ENCODE data around the gene UGT1A1. TPM values are rescaled to one million over a fixed set of nuclear protein-coding genes. Genes with fewer than 3 reads are reported as not detected.

UGT1A1 gene
- total and polyA plus RNA-seq, 2 donors (not counting 3 experiments of a cell fraction or from before 2014, with no cell fraction given): not detected

DNA sequence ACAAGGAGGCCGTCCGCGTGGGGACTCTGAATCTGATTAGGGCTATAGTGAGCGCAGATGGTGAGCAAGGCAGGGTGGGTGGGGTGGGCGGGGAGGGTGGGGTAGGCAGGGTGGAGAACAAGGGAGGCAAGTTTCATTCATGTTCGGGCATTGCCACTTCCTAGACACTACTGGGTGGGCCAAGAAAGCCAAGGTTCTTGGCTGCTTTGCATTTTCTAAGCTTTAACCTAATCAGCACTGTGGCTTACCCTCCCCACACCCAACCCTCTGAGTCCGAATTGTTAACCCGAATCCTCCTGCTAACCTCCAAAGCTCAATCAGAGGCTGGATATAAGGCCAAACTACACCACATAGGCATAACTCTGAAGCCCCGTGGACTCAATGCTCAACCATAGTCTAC, 36.2 kb downstream of the UGT1A1 start:
- DNase-seq (ENCODE audit: low read depth, low spot score) (no peak), FAIRE-seq (no peak)
- no peaks in the 10 kb centered on the region for H3K4me1 ChIP-seq (ENCODE audit: control insufficient read depth, extremely low read depth, insufficient read depth, low read length)
- CTCF ChIA-PET: no interaction called here
- no peak overlapping the region for H3K4me3 ChIP-seq (replicated peaks in 1 of 3; ENCODE audit: insufficient read depth in 1 of 3, low read depth in 1 of 3, low read length in 3 of 3)
- BruUV-seq (replicated peaks): no TSS peak
- no peak overlapping the region for H3K27ac ChIP-seq (ENCODE audit: insufficient read depth, low read depth, low read length)
- no peaks in the 10 kb centered on the region for H3K79me2 ChIP-seq (ENCODE audit: control insufficient read depth, insufficient read depth, low read length)
- TF ChIP-seq POLR2AphosphoS5 (IDR thresholded peaks at IDR 0.05; ENCODE audit: insufficient read depth, low read depth, low read length) (no peak), FOS (IDR thresholded peaks at IDR 0.05; ENCODE audit: borderline replicate concordance, insufficient read depth, low read length) (no peak), POLR2A (IDR thresholded peaks at IDR 0.05; ENCODE audit: low read depth, low read length) (no peak), JUN (IDR thresholded peaks at IDR 0.05; ENCODE audit: borderline replicate concordance, insufficient read depth, insufficient read length, low read depth) (no peak), CTCF (IDR thresholded peaks at IDR 0.05; ENCODE audit: extremely low read depth in 1 of 2, insufficient read depth in 1 of 2, low read depth in 1 of 2, low read length in 2 of 2) (no peak), EZH2 (IDR thresholded peaks at IDR 0.05; ENCODE audit: borderline replicate concordance, low read depth, low read length, severe bottlenecking) (no peak), MYC (IDR thresholded peaks at IDR 0.05; ENCODE audit: low read depth, low read length) (no peak), GATA2 (IDR thresholded peaks at IDR 0.05; ENCODE audit: insufficient read depth, insufficient read length, low read depth, low read length) (no peak)
- TF ChIP-seq, protein P1, sequence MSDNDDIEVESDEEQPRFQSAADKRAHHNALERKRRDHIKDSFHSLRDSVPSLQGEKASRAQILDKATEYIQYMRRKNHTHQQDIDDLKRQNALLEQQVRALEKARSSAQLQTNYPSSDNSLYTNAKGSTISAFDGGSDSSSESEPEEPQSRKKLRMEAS (IDR thresholded peaks at IDR 0.05; ENCODE audit: insufficient read depth, insufficient read length): no peak
- intact Hi-C loops (cut with micrococcal nuclease) (no loop called here), dilution Hi-C loops (cut with MboI; ENCODE audit: extremely low pct_ligation_motif_present, low sequenced_read_pairs) (no loop called here)
- no peak overlapping the region for H3K9ac ChIP-seq (replicated peaks; ENCODE audit: extremely low read depth, insufficient read depth, low read length)
- no peaks in the 10 kb centered on the region for H3K9me1 ChIP-seq (replicated peaks; ENCODE audit: control insufficient read depth, extremely low read depth, insufficient read depth, low read length)
- POLR2A ChIA-PET: no interaction called here
- no peak overlapping the region for H2AFZ ChIP-seq (ENCODE audit: low read depth, low read length)
- H3K36me3 ChIP-seq (ENCODE audit: control insufficient read depth in 2 of 2, extremely low read depth in 1 of 2, insufficient read depth in 2 of 2, low read length in 2 of 2): no peaks in the 10 kb centered on the region
- no peaks in the 10 kb centered on the region for H3K9me3 ChIP-seq (replicated peaks; ENCODE audit: control insufficient read depth, insufficient read depth, low read length)
- H3K4me2 ChIP-seq (ENCODE audit: insufficient read depth, low read length): no peak overlapping the region
- H3K27me3 ChIP-seq (ENCODE audit: control insufficient read depth in 2 of 2, insufficient read depth in 2 of 2, low read length in 2 of 2): no peaks in the 10 kb centered on the region
- no peaks in the 10 kb centered on the region for H4K20me1 ChIP-seq (replicated peaks; ENCODE audit: control insufficient read depth, extremely low read depth, insufficient read depth, low read length)

Data from endothelial cell of umbilical vein (primary cell).